HepG2 (cell line): ENCODE results near the gene SPOPL. TPM values are rescaled to one million over a fixed set of nuclear protein-coding genes. Genes with fewer than 3 reads are reported as not detected.

ENCODE experiments used
- ASH2L ChIP-seq: fragments of 300-600, 200-600 bp; sonication (generic); IDR thresholded peaks from 2 replicates; pipeline ENCODE4 v1.7.0; 2017; ENCODE audit warnings: low read depth, mild to moderate bottlenecking, moderate library complexity, mixed read lengths, low read length; ENCODE audit not compliant: insufficient read length
- CCAR2 ChIP-seq: fragments of 200-400 bp; formaldehyde crosslinking; optimal IDR thresholded peaks from 2 replicates; pipeline ENCODE3; 2018; ENCODE audit warnings: low read depth, mild to moderate bottlenecking, low read length, moderate library complexity
- FIP1L1 ChIP-seq: fragments of 200-400 bp; formaldehyde crosslinking; IDR thresholded peaks from 2 replicates; pipeline ENCODE4 v1.6.1; 2018; ENCODE audit warnings: low read depth, mild to moderate bottlenecking, low read length, moderate library complexity, borderline replicate concordance; ENCODE audit not compliant: insufficient read depth
- FOXA1 ChIP-seq, 2 experiments: fragments of 450-650 bp in 1 of 2; sonication (generic) in 1 of 2; formaldehyde crosslinking in 1 of 2; IDR thresholded peaks; 2 replicates each; pipeline versions ENCODE4 v1.4.0 to v1.6.1; 2016 to 2020; ENCODE audit warnings: missing genetic modification reagents in 1 of 2
- FOXK2 ChIP-seq: fragments of 450-650 bp; IDR thresholded peaks from 2 replicates; pipeline ENCODE4 v1.6.1; 2016
- GLI4 ChIP-seq: sonication (generic); formaldehyde crosslinking; IDR thresholded peaks from 2 replicates; pipeline ENCODE4 v1.5.1; 2020; ENCODE audit warnings: missing genetic modification reagents, mild to moderate bottlenecking, moderate library complexity, borderline replicate concordance
- HNF4A ChIP-seq: sonication (generic); formaldehyde crosslinking; IDR thresholded peaks from 2 replicates; pipeline ENCODE4 v1.4.0; 2020; ENCODE audit warnings: missing genetic modification reagents
- IRX3 ChIP-seq: sonication (generic); formaldehyde crosslinking; IDR thresholded peaks from 2 replicates; pipeline ENCODE4 v1.8.1; 2023; ENCODE audit warnings: mild to moderate bottlenecking, low read depth, missing genetic modification reagents, borderline replicate concordance
- JARID2 ChIP-seq: sonication (generic); formaldehyde crosslinking; IDR thresholded peaks from 2 replicates; pipeline ENCODE4 v1.8.1; 2023; ENCODE audit warnings: missing genetic modification reagents, inconsistent platforms; ENCODE audit not compliant: insufficient replicate concordance
- KDM2A ChIP-seq: sonication (generic); formaldehyde crosslinking; IDR thresholded peaks from 2 replicates; pipeline ENCODE4 v1.4.0; 2020; ENCODE audit warnings: low read depth, missing genetic modification reagents, borderline replicate concordance
- KMT2B ChIP-seq: IDR thresholded peaks from 2 replicates; pipeline ENCODE4 v1.6.1; 2016; ENCODE audit warnings: missing genetic modification reagents, missing compliant biosample characterization
- MAF1 ChIP-seq: sonication (generic); formaldehyde crosslinking; IDR thresholded peaks from 2 replicates; pipeline ENCODE4 v1.5.0; 2020; ENCODE audit warnings: missing genetic modification reagents, borderline replicate concordance
- MIER2 ChIP-seq: IDR thresholded peaks from 2 replicates; pipeline ENCODE4 v1.6.1; 2016; ENCODE audit warnings: missing biosample characterization, missing genetic modification reagents
- PITX1 ChIP-seq: sonication (generic); formaldehyde crosslinking; IDR thresholded peaks from 2 replicates; pipeline ENCODE4 v1.5.1; 2020; ENCODE audit warnings: mild to moderate bottlenecking, missing genetic modification reagents
- RXRA ChIP-seq: sonication (generic); formaldehyde crosslinking; IDR thresholded peaks from 2 replicates; pipeline ENCODE4 v1.5.1; 2020; ENCODE audit warnings: missing genetic modification reagents
- TCF12 ChIP-seq, 2 experiments: fragments of 450-650 bp in 1 of 2; sonication (generic) in 1 of 2; formaldehyde crosslinking in 1 of 2; IDR thresholded peaks; 2 replicates each; pipeline versions ENCODE4 v1.6.1 to v1.8.0; 2017 to 2022; ENCODE audit warnings: antibody characterized with exemption in 1 of 2, mild to moderate bottlenecking in 1 of 2, missing genetic modification reagents in 1 of 2, moderate library complexity in 1 of 2
- TRAFD1 ChIP-seq: sonication (generic); formaldehyde crosslinking; IDR thresholded peaks from 2 replicates; pipeline ENCODE4 v1.5.1; 2020; ENCODE audit warnings: missing genetic modification reagents, mild to moderate bottlenecking, borderline replicate concordance
- ZEB1 ChIP-seq: IDR thresholded peaks from 2 replicates; pipeline ENCODE4 v1.6.1; 2012; ENCODE audit warnings: mild to moderate bottlenecking, low read depth, inconsistent platforms; ENCODE audit not compliant: insufficient replicate concordance
- ZIK1 ChIP-seq: sonication (generic); formaldehyde crosslinking; IDR thresholded peaks from 2 replicates; pipeline ENCODE4 v1.5.0; 2020; ENCODE audit warnings: mild to moderate bottlenecking, low read depth, missing genetic modification reagents, borderline replicate concordance
- ZNF326 ChIP-seq: sonication (generic); formaldehyde crosslinking; IDR thresholded peaks from 2 replicates; pipeline ENCODE4 v1.4.0; 2020; ENCODE audit warnings: missing genetic modification reagents, borderline replicate concordance
- ZNF367 ChIP-seq: sonication (generic); formaldehyde crosslinking; IDR thresholded peaks from 2 replicates; pipeline ENCODE4 v1.4.0; 2020; ENCODE audit warnings: missing genetic modification reagents, borderline replicate concordance
- ZNF549 ChIP-seq: sonication (generic); formaldehyde crosslinking; IDR thresholded peaks from 2 replicates; pipeline ENCODE4 v1.5.0; 2020; ENCODE audit warnings: missing genetic modification reagents
- ZNF766 ChIP-seq: sonication (generic); formaldehyde crosslinking; IDR thresholded peaks from 2 replicates; pipeline ENCODE4 v1.5.0; 2020; ENCODE audit warnings: missing genetic modification reagents, borderline replicate concordance
- ZNF776 ChIP-seq: sonication (generic); formaldehyde crosslinking; IDR thresholded peaks from 2 replicates; pipeline ENCODE4 v1.4.0; 2020; ENCODE audit warnings: mild to moderate bottlenecking, missing genetic modification reagents
- ZNF788 ChIP-seq: sonication (generic); formaldehyde crosslinking; IDR thresholded peaks from 2 replicates; pipeline ENCODE4 v1.5.0; 2020; ENCODE audit warnings: mild to moderate bottlenecking, missing genetic modification reagents, borderline replicate concordance
- ZSCAN30 ChIP-seq: sonication (generic); formaldehyde crosslinking; IDR thresholded peaks from 2 replicates; pipeline ENCODE4 v1.5.0; 2020; ENCODE audit warnings: mild to moderate bottlenecking, missing genetic modification reagents
- polyA plus RNA-seq, 8 experiments: library from polyadenylated mRNA; depleted of rRNA in 3 of 8; stranded (reverse) in 7 of 8; unstranded in 1 of 8; fragments of >200 nt; fragmentation: Illumina TruSeq in 4 of 8; extraction: Trizol in 4 of 8; gene quantifications; 2 replicates each; pipeline versions ENCODE4 v1.2.1 to v1.2.3, GENCODE V29; 2011 to 2016; ENCODE audit warnings: low read depth in 4 of 8, missing spikeins in 1 of 8, mixed read lengths in 1 of 8; ENCODE audit not compliant: insufficient read depth in 1 of 8
- total RNA-seq, 5 experiments: library from RNA; depleted of rRNA; stranded (reverse); fragments of >200 nt; fragmentation: Illumina TruSeq; extraction: Trizol; gene quantifications; 2 replicates each; pipeline ENCODE4 v1.2.3, GENCODE V29; 2016; ENCODE audit warnings: low read depth in 1 of 5

SPOPL gene
- total and polyA plus RNA-seq, 2 of the 13 experiments (the other 11 are each of a cell fraction or from before 2014, with no cell fraction given), result 12.6 to 51.6 TPM

DNA sequence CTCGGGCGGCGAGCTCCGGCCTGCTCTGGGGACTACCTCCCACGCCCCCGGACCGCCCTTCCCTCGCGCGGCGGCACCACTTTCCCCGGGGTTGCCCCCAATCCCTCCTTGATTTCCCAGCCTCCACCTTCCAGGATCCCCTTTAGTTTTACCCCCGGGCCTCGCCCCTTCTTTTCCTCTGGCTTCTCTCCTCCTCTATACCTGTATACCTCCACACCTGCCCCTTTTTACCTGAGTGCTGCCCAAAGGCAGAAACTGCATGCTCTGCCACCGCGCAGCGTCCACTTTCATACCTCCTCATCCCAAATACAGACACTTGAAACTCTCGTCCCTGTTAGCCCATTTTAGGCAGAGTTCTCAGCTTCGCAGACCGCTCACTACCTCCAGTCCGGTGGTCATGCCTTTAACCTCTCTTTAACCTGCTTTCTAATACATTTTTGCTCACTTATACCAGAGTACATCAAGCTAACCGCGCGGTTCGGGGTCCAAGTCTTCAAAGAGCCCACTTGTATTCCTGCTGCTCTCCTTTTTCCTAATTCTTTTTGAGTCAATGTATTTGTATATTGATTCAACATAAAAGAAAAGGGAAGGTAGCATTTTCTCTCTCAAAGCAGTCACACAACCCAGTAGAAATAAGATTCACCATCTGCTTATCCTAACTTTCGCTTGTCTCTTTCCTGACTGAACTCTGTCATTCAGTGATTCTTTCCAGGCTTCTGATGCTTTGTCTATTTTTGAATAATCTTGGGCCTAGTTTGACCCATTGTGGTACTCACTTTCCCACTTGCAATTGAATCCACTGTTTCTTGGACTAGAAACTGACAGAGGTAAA is 901 bp downstream of the SPOPL start (continued):
- TF ChIP-seq TRAFD1 (CRISPR knock-in tag) (no peak), ZNF549 (CRISPR knock-in tag) (no peak), ZNF766 (CRISPR knock-in tag) (no peak), ZIK1 (0 out of 2 replicates have a peak, but pooled peaks have one; percentile 21), KDM2A (0 out of 2 replicates have a peak, but pooled peaks have one; percentile 51), HNF4A (CRISPR knock-in tag) (no peak), PITX1 (CRISPR knock-in tag) (0 out of 2 replicates have a peak, but pooled peaks have one; percentile 19), MAF1 (CRISPR knock-in tag) (0 out of 2 replicates have a peak, but pooled peaks have one; percentile 11), ASH2L (peak; percentile 7), ZNF776 (CRISPR knock-in tag) (no peak), KMT2B (CRISPR knock-in tag) (peak; percentile 34), TCF12 (IDR thresholded peaks at IDR 0.05) (no peak), TCF12 (CRISPR knock-in tag; IDR thresholded peaks at IDR 0.05) (no peak; the same call in 1 of the 2 replicates), ZEB1 (peak; percentile 85), CCAR2 (no peak), FOXK2 (no peak), GLI4 (0 out of 2 replicates have a peak, but pooled peaks have one; percentile 53), ZSCAN30 (CRISPR knock-in tag) (0 out of 2 replicates have a peak, but pooled peaks have one; percentile 46), RXRA (CRISPR knock-in tag) (peak; percentile 39; the same call in 1 of the 2 replicates), ZNF788 (no peak), FOXA1 (IDR thresholded peaks at IDR 0.05) (no peak), FOXA1 (CRISPR knock-in tag; IDR thresholded peaks at IDR 0.05) (no peak), ZNF326 (CRISPR knock-in tag) (no peak), IRX3 (CRISPR knock-in tag) (0 out of 2 replicates have a peak, but pooled peaks have one; percentile 42), JARID2 (no peak), FIP1L1 (no peak), ZNF367 (CRISPR knock-in tag) (0 out of 2 replicates have a peak, but pooled peaks have one; percentile 15), MIER2 (no peak)
